GM12878 (cell line): Measurements from ENCODE around the gene RALGPS1. TPM values are rescaled to one million over a fixed set of nuclear protein-coding genes. Genes with fewer than 3 reads are reported as not detected.

ENCODE experiments used
- ASH2L ChIP-seq: fragments of 300-600, 200-600 bp; sonication (generic); IDR thresholded peaks from 2 replicates; pipeline ENCODE4 v1.6.1; 2017; ENCODE audit warnings: low read depth, mild to moderate bottlenecking, borderline replicate concordance
- CBX3 ChIP-seq: fragments of 200-600 bp; sonication (generic); IDR thresholded peaks from 2 replicates; pipeline ENCODE4 v1.6.1; 2016; ENCODE audit warnings: low read depth, borderline replicate concordance
- EP300 ChIP-seq, 2 experiments: fragments of 150-350 bp in 1 of 2; IDR thresholded peaks; 2 replicates each; pipeline ENCODE4 v1.6.1; 2011 to 2012; ENCODE audit warnings: low read depth in 2 of 2, low read length in 2 of 2, borderline replicate concordance in 1 of 2, improper control_type of control experiment in 1 of 2, inconsistent platforms in 1 of 2; ENCODE audit not compliant: control insufficient read depth in 1 of 2
- NFYA ChIP-seq: IDR thresholded peaks from 2 replicates; pipeline ENCODE4 v1.6.1; 2011; ENCODE audit warnings: low read depth, mild to moderate bottlenecking, low read length, improper control_type of control experiment, borderline replicate concordance
- RAD51 ChIP-seq: fragments of 450-650 bp; IDR thresholded peaks from 2 replicates; pipeline ENCODE4 v1.6.1; 2016; ENCODE audit warnings: moderate library complexity, mild to moderate bottlenecking, inconsistent platforms
- TCF12 ChIP-seq: IDR thresholded peaks from 2 replicates; pipeline ENCODE4 v1.6.1; 2011; ENCODE audit warnings: low read depth, mild to moderate bottlenecking, low read length
- WRNIP1 ChIP-seq: IDR thresholded peaks from 2 replicates; pipeline ENCODE4 v1.6.1; 2011; ENCODE audit warnings: low read depth, low read length, improper control_type of control experiment, borderline replicate concordance
- ZNF207 ChIP-seq: fragments of 450-650 bp; IDR thresholded peaks from 2 replicates; pipeline ENCODE4 v1.6.1; 2014; ENCODE audit warnings: antibody characterized with exemption, mild to moderate bottlenecking, borderline replicate concordance
- polyA plus RNA-seq, 11 experiments: library from polyadenylated mRNA; depleted of rRNA in 4 of 11; unstranded in 6 of 11; stranded (reverse) in 5 of 11; fragments of >200 nt; fragmentation: Nextera tagmentation in 4 of 11; fragmentation: Illumina TruSeq in 1 of 11; extraction: Ambion mirVana in 4 of 11; extraction: Trizol in 1 of 11; gene quantifications; 1 replicate in 1 of 11; 2 replicates in 10 of 11; pipeline versions ENCODE4 v1.2.1 to v1.2.3, GENCODE V29; 2011 to 2016; ENCODE audit warnings: inconsistent platforms in 2 of 11, missing spikeins in 2 of 11, low read depth in 1 of 11
- total RNA-seq, 4 experiments: library from RNA; depleted of rRNA in 3 of 4; stranded (reverse); fragments of >200 nt in 3 of 4; fragmentation: Illumina TruSeq in 1 of 4; extraction: Trizol in 1 of 4; gene quantifications; 2 replicates each; pipeline versions ENCODE4 v1.2.1 to v1.2.3, GENCODE V29; 2013 to 2021
- TF ChIP-seq, protein P1 (sequence below): fragments of 450-650 bp; IDR thresholded peaks from 2 replicates; pipeline ENCODE4 v1.6.1; 2017; ENCODE audit warnings: mild to moderate bottlenecking, moderate library complexity
- TF ChIP-seq, protein P2 (sequence below): IDR thresholded peaks from 2 replicates; pipeline ENCODE4 v1.6.1; 2012; ENCODE audit warnings: mild to moderate bottlenecking, low read depth, low read length
- TF ChIP-seq, protein P3 (sequence below): fragments of 450-650 bp; IDR thresholded peaks from 2 replicates; pipeline ENCODE4 v1.6.1; 2018; ENCODE audit warnings: mild to moderate bottlenecking, low read depth, moderate library complexity; ENCODE audit not compliant: partially characterized antibody

Gene RALGPS1
- total and polyA plus RNA-seq, 10 of the 15 experiments (the other 5 are each of a cell fraction or from before 2014, with no cell fraction given) = 0.13 to 5.6 (median 2.7) TPM

DNA sequence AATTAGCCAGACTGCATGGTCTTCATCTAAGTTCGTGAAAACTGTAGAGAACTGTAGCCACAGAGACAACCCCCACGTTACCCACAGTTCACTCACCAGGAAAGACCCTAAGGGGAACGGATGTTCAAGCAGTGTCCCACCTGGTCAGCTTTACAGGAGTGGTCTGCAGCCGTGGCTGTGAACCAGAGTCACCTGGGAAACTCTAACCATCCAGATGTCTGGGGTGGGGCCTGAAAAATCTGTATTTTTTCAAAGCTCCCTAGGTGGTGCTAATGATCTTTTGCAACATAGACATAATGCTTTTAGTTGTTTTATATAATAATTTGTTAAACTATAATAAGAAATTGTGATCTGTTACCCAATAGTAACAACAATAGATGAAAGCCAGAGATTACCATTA is 255.5 kb downstream of the RALGPS1 start (continued):
- TF ChIP-seq EP300 (IDR thresholded peaks at IDR 0.05; ENCODE audit: borderline replicate concordance in 1 of 2, control insufficient read depth in 1 of 2, low read depth in 2 of 2, low read length in 2 of 2) (no peak), ZNF207 (peak; percentile 30; the same call in 1 of the 2 replicates), ASH2L (no peak), RAD51 (peak; percentile 15; the same call in 1 of the 2 replicates), TCF12 (0 out of 2 replicates have a peak, but pooled peaks have one; percentile 32), CBX3 (no peak), WRNIP1 (no peak), NFYA (no peak)
- TF ChIP-seq, protein P1, sequence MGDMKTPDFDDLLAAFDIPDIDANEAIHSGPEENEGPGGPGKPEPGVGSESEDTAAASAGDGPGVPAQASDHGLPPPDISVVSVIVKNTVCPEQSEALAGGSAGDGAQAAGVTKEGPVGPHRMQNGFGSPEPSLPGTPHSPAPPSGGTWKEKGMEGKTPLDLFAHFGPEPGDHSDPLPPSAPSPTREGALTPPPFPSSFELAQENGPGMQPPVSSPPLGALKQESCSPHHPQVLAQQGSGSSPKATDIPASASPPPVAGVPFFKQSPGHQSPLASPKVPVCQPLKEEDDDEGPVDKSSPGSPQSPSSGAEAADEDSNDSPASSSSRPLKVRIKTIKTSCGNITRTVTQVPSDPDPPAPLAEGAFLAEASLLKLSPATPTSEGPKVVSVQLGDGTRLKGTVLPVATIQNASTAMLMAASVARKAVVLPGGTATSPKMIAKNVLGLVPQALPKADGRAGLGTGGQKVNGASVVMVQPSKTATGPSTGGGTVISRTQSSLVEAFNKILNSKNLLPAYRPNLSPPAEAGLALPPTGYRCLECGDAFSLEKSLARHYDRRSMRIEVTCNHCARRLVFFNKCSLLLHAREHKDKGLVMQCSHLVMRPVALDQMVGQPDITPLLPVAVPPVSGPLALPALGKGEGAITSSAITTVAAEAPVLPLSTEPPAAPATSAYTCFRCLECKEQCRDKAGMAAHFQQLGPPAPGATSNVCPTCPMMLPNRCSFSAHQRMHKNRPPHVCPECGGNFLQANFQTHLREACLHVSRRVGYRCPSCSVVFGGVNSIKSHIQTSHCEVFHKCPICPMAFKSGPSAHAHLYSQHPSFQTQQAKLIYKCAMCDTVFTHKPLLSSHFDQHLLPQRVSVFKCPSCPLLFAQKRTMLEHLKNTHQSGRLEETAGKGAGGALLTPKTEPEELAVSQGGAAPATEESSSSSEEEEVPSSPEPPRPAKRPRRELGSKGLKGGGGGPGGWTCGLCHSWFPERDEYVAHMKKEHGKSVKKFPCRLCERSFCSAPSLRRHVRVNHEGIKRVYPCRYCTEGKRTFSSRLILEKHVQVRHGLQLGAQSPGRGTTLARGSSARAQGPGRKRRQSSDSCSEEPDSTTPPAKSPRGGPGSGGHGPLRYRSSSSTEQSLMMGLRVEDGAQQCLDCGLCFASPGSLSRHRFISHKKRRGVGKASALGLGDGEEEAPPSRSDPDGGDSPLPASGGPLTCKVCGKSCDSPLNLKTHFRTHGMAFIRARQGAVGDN = peak; percentile 76
- TF ChIP-seq, protein P2, sequence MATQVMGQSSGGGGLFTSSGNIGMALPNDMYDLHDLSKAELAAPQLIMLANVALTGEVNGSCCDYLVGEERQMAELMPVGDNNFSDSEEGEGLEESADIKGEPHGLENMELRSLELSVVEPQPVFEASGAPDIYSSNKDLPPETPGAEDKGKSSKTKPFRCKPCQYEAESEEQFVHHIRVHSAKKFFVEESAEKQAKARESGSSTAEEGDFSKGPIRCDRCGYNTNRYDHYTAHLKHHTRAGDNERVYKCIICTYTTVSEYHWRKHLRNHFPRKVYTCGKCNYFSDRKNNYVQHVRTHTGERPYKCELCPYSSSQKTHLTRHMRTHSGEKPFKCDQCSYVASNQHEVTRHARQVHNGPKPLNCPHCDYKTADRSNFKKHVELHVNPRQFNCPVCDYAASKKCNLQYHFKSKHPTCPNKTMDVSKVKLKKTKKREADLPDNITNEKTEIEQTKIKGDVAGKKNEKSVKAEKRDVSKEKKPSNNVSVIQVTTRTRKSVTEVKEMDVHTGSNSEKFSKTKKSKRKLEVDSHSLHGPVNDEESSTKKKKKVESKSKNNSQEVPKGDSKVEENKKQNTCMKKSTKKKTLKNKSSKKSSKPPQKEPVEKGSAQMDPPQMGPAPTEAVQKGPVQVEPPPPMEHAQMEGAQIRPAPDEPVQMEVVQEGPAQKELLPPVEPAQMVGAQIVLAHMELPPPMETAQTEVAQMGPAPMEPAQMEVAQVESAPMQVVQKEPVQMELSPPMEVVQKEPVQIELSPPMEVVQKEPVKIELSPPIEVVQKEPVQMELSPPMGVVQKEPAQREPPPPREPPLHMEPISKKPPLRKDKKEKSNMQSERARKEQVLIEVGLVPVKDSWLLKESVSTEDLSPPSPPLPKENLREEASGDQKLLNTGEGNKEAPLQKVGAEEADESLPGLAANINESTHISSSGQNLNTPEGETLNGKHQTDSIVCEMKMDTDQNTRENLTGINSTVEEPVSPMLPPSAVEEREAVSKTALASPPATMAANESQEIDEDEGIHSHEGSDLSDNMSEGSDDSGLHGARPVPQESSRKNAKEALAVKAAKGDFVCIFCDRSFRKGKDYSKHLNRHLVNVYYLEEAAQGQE = no peak
- TF ChIP-seq, protein P3, sequence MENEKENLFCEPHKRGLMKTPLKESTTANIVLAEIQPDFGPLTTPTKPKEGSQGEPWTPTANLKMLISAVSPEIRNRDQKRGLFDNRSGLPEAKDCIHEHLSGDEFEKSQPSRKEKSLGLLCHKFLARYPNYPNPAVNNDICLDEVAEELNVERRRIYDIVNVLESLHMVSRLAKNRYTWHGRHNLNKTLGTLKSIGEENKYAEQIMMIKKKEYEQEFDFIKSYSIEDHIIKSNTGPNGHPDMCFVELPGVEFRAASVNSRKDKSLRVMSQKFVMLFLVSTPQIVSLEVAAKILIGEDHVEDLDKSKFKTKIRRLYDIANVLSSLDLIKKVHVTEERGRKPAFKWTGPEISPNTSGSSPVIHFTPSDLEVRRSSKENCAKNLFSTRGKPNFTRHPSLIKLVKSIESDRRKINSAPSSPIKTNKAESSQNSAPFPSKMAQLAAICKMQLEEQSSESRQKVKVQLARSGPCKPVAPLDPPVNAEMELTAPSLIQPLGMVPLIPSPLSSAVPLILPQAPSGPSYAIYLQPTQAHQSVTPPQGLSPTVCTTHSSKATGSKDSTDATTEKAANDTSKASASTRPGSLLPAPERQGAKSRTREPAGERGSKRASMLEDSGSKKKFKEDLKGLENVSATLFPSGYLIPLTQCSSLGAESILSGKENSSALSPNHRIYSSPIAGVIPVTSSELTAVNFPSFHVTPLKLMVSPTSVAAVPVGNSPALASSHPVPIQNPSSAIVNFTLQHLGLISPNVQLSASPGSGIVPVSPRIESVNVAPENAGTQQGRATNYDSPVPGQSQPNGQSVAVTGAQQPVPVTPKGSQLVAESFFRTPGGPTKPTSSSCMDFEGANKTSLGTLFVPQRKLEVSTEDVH = no peak
